ENCODE data around the gene CMPK2.

DNA sequence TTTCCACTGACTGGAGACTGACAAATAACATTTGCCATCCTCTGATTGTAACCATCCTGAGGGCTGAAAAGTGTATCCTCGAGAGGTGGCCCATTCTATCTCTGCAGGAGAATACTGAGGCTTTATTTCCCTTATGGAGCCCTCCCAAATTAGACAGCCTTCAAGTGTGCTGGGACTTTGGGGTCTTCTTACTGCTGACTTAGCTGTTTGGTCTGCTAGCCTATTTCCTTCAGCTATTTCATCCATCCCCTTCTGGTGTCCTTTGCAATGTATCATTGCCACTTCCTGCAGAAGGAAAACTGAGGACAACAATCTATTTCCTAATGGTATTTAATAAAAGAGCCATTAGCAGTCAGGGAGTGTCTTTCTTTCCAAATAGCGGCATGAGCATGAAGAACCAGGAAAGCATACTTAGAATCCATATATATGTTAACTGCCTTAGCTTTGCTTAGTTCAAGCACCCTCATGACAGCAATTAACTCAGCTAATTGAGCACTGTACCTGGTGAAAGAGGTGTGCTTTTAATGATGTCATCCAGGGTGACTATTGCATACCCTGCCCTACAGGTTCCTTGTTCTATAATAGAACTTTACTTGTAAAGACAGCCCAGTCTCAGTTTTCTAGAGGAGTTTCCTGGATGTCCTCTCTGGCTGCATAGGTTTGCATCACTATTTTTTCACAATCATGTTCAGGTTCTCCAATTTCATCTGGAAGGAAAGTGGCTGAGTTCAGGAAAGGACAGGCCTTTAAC lies 24.0 kb downstream of the CMPK2 start:
- TF ChIP-seq, protein P1, sequence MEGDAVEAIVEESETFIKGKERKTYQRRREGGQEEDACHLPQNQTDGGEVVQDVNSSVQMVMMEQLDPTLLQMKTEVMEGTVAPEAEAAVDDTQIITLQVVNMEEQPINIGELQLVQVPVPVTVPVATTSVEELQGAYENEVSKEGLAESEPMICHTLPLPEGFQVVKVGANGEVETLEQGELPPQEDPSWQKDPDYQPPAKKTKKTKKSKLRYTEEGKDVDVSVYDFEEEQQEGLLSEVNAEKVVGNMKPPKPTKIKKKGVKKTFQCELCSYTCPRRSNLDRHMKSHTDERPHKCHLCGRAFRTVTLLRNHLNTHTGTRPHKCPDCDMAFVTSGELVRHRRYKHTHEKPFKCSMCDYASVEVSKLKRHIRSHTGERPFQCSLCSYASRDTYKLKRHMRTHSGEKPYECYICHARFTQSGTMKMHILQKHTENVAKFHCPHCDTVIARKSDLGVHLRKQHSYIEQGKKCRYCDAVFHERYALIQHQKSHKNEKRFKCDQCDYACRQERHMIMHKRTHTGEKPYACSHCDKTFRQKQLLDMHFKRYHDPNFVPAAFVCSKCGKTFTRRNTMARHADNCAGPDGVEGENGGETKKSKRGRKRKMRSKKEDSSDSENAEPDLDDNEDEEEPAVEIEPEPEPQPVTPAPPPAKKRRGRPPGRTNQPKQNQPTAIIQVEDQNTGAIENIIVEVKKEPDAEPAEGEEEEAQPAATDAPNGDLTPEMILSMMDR (IDR thresholded peaks at IDR 0.05; ENCODE audit: low read depth, low read length), result no peak
- TF ChIP-seq MYC (IDR thresholded peaks at IDR 0.05; ENCODE audit: low read depth, low read length), result no peak
- no peak for TF ChIP-seq POLR2A (IDR thresholded peaks at IDR 0.05; ENCODE audit: extremely low read depth, insufficient read length)
- TF ChIP-seq, protein P2, sequence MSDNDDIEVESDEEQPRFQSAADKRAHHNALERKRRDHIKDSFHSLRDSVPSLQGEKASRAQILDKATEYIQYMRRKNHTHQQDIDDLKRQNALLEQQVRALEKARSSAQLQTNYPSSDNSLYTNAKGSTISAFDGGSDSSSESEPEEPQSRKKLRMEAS (IDR thresholded peaks at IDR 0.05; ENCODE audit: low read depth, low read length), result no peak

Measured in NB4 (cell line).